GM18867 (cell line): ENCODE measurements around the gene TFAP2E.
"Not testable (repeated sequence)": the region's sequence is repeated elsewhere in the genome, so short reads cannot be mapped to it uniquely, and the experiment has no call there.

Experiments used
- ATAC-seq: cut with Tn5 transposase; IDR thresholded peaks from one replicate; pipeline ENCODE4 v1.9.1; 2021; ENCODE audit warnings: mild to moderate bottlenecking, moderate library complexity; ENCODE audit not compliant: unreplicated experiment

The TFAP2E gene

DNA sequence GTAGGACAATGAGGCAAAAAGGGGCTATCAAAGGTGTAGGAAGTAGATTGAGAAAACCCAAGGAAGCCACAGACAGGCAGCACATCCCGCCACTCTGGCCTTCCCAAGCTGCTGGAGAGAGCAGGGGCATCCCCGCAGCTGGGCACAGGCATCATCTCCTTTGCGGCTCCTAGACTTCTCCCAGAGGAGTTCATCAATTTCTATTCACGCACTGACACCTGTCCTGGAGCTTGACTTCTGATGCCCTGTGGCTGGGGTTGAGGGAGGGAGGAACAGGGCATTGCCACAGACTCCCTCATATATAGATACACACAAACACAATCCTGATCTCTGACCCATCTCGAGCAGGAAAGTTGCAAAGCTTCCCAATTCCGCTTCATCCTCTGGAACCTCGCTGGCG, 1.9 kb upstream of the TFAP2E start:
- ATAC-seq, result no peak

DNA sequence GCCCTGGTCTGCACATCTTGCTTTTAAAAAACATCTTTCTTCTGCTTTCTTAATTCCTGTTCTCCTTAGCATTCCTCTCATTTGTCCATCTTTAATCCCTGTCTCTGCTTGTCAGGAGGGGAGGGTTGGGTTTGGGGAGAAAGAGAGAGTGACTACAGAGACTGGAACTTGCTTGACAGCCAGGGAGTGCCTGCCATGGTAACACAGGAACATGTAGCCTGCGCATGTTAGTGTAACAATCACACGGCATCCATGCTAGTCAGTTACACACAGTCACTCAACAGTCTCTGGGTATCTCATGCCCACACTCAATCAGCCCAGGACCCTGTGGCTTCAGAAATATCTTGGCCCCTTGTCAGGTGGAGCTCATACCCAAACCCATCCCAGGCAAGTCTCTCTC, 818 bp upstream of the TFAP2E start:
- ATAC-seq, result no peak

DNA sequence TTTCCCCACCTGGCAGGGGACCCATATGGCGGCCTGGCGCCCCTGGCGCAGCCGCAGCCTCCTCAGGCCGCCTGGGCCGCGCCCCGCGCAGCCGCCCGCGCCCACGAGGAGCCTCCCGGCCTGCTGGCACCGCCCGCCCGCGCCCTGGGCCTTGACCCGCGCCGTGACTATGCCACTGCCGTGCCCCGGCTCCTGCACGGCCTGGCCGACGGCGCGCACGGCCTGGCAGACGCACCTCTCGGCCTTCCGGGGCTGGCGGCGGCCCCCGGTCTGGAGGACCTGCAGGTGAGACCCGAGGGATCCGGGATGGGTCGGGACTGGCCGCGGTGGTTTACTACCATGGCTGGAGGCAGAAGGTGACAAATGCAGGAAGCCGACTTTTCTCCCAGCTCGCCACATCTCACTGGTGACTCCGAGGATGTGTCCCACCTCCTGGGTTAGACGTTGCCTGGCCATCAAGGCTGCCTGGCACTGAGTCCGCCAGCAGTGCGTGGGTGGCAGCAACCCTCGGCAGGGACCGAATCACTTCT, 1.1 kb downstream of the TFAP2E start:
- ATAC-seq, result no peak

DNA sequence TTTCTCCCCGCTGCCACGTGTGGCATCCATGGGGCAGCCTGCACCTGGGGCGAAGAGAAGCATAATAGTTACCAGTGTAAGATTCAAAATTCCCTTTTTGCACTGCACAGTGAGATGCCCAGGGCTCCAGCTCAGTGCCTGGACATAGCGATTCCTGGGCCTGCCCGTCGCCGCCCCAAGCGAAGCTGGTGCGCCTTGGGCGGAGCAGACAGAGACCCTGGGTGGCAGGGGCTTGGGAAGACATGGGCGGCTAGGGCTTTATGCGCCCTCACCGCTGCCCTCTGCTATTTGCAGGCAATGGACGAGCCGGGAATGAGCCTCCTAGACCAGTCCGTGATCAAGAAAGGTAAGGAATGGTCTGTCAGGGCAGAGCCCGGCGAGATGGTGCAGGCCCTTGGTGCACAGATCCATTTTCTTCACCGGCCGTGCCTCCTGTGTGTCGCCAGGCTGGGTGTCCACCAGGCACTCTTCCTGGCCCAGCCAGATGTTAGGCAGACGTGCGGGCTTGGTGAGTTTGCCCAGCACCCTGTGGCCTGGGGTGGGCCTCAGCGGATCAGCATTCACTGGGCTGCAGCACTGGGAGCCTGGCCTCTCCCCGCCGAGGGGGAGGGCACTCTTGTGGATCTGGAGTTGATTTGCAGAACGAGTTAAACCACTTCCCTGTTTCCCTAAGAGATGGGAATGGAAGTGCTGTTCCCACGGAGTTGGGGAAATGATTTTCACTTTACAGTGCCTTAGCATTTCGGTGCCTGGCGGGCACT, 1.7 kb downstream of the TFAP2E start:
- no peak for ATAC-seq

DNA sequence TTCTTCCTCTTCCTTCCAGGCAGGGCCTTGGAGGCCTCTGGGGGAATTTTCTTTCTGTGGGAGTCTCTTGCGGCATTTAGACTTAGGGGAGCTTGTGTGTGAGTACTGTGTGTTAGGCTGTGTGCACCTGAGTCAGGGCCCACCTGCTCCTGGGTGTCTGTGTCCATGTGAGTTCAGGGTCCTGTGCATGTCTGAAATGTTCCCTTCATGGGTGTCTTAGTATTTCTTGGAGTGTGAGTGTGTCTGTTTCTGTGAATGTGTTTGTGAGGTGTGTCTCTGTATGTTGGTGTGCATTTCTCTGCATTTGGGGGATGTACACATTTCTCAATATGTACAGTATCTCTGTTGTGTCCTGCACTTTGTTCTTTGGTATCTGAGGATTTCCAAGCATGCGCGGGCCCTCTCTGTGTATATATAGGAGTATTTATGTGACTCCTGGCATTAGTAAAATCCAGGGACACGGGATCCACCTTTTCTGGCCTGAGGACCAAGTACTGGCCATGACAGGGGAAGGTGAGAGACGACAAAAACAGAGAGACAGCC, 2.4 kb downstream of the TFAP2E start:
- no peak for ATAC-seq

DNA sequence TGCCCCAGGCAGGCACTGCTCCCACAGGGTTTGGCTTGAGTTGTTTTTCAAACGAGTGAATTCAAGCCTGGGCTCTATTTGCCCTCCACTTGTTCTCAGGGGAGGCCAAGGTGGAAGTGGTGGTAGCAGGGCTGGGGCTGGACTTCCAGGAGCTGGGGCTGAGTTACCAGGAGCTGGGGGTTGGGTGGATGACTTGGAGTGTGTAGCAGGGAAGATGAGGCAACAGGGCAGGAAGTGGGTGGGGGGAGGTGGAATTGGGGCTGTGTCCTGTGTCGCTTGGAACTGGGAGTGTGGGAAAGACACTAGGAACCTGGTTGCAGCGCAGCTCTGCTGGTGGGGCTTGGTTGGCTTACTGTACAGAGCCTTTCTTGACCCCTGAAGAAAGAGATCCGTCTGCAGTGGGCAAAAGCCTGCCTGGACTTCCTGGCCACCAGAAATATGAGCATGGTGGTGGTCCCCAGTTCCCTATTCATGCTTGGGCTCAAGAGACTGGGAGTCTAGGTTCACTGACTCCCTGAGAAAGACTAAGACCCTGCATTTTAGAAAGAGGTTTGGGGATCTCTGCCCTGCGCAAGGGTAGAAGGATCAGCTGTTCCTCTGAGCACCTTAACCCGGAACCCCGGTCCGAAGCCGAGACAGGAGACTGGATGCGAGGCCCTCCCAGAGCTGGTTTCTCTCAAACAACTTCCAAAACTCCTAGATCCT, 3.1 kb downstream of the TFAP2E start:
- no peak for ATAC-seq

DNA sequence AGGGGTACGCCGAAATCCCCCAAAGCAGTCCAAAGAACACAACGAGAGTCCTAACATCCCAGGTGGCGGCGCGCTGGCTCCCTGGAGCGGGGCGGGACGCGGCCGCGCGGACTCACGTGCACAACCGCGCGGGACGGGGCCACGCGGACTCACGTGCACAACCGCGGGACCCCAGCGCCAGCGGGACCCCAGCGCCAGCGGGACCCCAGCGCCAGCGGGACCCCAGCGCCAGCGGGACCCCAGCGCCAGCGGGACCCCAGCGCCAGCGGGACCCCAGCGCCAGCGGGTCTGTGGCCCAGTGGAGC, 3.6 kb downstream of the TFAP2E start:
- not testable (repeated sequence) for ATAC-seq

DNA sequence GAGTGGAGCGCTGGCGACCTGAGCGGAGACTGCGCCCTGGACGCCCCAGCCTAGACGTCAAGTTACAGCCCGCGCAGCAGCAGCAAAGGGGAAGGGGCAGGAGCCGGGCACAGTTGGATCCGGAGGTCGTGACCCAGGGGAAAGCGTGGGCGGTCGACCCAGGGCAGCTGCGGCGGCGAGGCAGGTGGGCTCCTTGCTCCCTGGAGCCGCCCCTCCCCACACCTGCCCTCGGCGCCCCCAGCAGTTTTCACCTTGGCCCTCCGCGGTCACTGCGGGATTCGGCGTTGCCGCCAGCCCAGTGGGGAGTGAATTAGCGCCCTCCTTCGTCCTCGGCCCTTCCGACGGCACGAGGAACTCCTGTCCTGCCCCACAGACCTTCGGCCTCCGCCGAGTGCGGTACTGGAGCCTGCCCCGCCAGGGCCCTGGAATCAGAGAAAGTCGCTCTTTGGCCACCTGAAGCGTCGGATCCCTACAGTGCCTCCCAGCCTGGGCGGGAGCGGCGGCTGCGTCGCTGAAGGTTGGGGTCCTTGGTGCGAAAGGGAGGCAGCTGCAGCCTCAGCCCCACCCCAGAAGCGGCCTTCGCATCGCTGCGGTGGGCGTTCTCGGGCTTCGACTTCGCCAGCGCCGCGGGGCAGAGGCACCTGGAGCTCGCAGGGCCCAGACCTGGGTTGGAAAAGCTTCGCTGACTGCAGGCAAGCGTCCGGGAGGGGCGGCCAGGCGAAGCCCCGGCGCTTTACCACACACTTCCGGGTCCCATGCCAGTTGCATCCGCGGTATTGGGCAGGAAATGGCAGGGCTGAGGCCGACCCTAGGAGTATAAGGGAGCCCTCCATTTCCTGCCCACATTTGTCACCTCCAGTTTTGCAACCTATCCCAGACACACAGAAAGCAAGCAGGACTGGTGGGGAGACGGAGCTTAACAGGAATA, 4.2 kb downstream of the TFAP2E start:
- ATAC-seq, result peak; percentile 75

DNA sequence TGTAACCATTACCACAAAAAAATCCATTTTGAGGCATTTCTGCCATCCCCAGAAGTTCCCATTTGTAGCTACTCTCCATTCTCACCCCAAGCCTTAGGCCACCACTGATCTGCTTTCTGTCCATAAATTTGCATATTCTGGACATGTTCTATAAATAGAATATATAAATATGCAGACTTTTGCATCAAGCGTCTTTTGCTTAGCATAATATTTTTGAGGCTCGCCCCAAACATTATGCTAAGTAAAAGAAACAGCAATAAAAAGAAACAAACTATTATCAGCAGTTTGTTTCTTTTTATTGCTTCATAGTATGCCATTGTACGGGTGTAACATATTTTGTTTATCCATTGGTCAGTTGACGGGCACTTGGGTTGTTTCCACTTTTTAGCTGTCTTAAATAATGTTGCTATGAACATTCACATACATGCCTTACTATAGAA, 7.9 kb downstream of the TFAP2E start:
- no peak for ATAC-seq

DNA sequence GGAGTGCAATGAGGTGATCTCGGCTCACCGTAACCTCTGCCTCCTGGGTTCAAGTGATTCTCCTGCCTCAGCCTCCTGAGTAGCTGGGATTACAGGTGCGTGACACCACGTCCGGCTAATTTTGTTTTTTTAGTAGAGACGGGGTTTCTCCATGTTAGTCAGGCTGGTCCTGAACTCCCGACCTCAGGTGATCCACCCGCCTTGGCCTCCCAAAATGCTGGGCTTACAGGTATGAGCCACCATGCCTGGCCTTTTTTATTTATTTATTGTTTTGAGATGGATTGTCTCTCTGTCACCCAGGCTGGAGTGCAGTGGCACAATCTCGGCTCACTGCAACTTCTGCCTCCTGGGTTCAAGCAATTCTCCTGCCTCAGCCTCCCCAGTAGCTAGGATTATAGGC, 8.5 kb downstream of the TFAP2E start:
- not testable (repeated sequence) for ATAC-seq

DNA sequence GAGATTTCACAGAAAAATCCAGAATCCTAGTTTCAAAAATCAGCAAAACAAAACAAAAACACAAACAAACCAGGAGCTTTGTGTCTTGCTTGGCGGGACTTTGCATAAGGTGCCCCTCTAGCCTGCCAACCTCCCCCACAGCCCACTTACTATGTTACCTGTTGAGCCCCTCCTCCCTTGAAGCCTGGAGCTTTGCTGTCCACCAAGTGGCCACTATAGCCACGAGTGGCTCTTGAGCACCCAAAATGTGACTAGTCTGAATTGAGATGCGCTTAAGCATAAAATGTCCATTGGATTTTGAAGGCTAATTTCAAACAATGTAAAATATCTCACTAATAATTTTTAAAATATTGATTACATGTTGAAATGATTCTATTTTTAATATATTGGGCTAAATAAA, 12.2 kb downstream of the TFAP2E start:
- ATAC-seq, result no peak

DNA sequence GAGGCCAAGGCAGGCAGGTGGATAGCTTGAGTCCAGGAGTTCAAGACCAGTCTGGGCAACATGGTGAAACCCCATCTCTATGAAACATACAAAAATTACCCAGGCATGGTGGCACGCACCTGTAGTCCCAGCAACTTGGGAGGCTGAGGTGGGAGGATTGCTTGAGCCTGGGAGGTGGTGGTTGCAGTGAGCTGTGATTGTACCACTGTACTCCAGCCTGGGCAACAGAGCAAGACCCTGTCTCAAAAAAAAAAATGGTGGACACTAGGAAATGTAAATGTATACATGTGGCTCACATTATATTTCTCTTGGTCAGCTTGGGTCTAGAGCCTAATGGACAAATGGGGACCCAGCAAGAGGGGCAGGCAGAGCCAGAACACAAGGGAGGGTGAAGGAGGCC, 12.7 kb downstream of the TFAP2E start:
- ATAC-seq, result not testable (repeated sequence)

DNA sequence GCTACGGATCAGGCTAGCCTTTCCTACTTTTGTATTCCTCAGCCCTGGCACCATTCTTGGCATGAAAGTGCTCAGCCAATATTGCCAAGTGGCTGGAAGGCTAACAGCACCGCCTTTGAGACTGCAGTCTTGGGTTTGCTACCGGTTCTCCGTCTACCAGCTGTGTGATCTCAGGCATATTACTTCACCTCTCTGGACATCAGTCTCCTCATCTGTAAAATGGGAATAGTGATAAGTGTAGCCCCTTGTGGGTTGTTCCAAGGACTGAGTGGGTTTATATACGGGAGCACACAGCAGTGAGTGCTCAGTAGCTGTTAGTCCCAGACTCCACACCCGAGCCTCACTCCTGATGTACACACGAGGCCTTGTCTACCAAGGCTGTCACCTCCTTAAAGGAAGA, 13.7 kb downstream of the TFAP2E start:
- ATAC-seq, result no peak

DNA sequence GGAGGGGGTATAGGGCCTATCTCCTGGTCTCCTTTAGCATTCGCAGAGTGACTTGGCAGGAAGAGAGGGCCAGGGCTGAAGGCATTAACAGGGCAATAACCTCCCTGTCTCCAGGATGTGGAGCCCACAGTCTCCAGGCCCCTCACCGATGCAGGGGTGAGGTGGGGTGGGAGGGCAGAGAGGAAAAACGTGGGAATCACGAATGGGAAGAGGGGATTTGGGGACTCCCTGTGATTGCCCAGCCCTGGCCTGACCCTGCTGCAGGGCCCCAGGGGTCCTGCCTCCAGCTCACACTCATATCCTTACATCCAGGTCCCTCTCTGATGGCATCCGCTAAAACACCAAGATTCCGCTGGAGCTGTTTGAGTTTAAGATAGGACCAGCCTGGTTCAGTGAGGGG, 14.6 kb downstream of the TFAP2E start:
- no peak for ATAC-seq

DNA sequence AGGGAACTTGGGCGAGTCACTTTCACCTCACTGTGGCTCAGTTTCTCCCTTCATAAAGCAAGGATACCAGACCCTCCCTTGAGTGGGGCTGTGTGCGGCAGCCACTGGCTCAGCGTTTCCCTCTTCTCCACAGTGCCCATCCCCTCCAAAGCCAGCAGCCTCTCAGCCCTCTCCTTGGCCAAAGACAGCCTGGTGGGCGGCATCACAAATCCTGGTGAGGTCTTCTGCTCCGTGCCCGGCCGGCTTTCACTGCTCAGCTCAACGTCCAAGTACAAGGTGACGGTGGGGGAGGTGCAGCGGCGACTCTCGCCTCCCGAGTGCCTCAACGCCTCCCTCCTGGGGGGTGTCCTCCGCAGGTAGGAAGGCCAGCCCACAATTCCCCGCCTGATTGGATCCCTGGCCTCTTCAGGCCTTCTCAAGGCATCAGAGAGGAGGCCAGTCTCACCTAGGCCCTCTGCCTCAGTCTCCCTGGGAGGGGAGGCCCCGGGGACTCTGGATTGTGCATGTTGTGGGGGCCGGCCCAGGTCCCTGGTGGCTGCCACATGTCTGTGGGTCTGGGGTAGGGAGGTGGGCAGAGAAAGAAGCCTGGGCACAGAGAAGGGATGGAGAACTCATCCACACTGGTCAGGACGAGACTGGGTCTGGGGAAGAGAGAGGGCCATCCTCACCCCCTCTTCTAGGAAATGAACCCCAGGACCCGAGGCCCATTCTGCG, 15.2 kb downstream of the TFAP2E start:
- no peak for ATAC-seq

DNA sequence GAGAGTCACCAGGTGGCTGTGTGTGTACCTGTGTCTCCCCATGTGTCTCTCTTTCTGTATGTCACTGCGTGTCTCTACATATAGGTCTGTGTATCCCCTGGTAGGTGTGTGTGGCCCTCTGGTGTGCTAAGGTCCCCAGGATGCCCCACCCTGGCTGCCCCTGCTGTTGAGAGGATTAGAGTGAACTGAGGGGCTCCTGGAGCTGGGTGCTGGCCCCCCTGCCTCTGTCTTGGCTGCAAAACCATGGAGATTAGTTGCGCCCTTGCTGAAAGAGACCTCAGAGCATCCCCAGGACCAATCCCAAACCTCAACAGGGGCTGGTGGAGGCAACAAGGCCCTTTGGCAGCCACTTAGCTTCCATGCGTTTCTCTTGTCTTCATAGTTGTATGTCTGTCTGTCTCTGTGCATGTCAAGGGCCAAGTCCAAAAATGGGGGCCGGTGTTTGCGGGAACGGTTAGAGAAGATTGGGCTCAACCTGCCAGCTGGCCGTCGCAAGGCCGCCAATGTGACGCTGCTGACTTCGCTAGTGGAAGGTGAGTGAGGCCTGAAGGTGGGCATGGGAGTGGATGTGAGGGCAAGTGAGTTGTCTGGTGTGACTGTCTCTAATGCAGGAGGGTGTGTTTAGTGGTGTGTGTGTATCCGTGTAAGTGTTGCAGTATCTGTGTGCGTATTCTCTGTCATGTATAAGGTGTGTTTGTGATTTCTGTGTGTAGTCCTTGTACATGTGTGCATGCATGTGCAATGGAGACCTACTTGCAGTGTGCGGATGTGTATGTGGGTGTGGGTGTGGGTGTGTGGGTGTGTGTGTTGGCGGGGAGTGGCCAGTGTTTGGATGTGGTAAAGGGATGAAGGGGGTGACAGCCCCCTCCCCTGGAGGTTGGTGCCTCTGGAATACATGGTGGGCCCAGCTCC, 16.7 kb downstream of the TFAP2E start:
- ATAC-seq, result no peak

DNA sequence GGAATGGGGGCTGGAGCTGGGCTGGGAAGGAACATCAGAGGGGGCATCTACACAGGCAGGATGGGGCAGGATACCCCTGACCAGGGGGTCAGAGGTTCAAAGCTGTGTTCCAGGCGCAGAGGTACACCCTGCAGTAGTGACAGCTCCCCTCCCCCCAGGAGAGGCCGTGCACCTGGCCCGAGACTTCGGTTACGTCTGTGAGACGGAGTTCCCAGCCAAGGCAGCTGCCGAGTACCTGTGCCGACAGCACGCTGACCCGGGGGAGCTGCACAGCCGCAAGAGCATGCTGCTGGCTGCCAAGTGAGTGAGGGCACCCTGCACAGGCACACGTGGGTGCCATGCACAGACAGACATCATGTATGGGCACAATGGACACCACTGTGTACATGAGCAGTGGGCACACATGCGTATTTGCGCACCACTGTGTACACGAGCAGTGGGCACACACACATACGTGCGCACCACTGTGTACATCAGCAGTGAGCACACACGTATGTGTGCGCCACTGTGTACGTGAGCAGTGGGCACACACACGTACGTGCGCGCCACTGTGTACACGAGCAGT, 17.4 kb downstream of the TFAP2E start:
- ATAC-seq, result no peak

DNA sequence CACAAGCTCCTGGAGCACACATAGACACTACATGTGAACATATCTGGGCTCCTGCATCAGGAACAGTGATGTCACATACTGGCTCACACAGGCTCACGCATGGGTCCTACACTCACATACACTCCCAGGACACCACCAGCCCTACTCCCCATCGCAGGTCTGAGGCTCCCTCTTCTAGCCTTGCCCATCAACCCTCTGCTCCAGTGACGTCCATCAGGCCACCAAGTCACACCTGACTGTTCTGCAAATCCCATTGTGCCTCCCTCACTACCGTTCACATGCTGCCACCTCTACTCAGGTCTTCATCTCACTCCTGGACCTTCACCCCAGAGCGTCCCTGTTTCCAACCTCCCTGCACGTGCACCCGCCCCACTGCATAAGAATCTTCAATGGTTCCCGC, 18.1 kb downstream of the TFAP2E start:
- ATAC-seq, result no peak
